Stimulated activated naive CD8-positive, alpha-beta T cell treated with anti-CD3 and anti-CD28 coated beads, Interleukin-15, Interleukin-2, amounts not matched to agents 100 ng/mL and 50 ng/mL, for 24 hours (primary cell): Measurements from ENCODE around the gene LHX2.

ENCODE experiments used
- H3K27ac Mint-ChIP-seq: one replicate; pipeline ENCODE4 v1.8.0; 2021; ENCODE audit warnings: mild to moderate bottlenecking, mixed read lengths
- H3K27me3 Mint-ChIP-seq: one replicate; pipeline ENCODE4 v1.8.0; 2021; ENCODE audit warnings: mixed read lengths
- H3K36me3 Mint-ChIP-seq: one replicate; pipeline ENCODE4 v1.8.0; 2021; ENCODE audit warnings: low read depth, mixed read lengths
- H3K4me1 Mint-ChIP-seq: one replicate; pipeline ENCODE4 v1.8.0; 2021; ENCODE audit warnings: low read depth, mixed read lengths
- H3K4me3 Mint-ChIP-seq: one replicate; pipeline ENCODE4 v1.8.0; 2021; ENCODE audit warnings: mild to moderate bottlenecking, mixed read lengths
- H3K9me3 Mint-ChIP-seq: one replicate; pipeline ENCODE4 v1.8.0; 2021; ENCODE audit warnings: mixed read lengths

LHX2 gene

DNA sequence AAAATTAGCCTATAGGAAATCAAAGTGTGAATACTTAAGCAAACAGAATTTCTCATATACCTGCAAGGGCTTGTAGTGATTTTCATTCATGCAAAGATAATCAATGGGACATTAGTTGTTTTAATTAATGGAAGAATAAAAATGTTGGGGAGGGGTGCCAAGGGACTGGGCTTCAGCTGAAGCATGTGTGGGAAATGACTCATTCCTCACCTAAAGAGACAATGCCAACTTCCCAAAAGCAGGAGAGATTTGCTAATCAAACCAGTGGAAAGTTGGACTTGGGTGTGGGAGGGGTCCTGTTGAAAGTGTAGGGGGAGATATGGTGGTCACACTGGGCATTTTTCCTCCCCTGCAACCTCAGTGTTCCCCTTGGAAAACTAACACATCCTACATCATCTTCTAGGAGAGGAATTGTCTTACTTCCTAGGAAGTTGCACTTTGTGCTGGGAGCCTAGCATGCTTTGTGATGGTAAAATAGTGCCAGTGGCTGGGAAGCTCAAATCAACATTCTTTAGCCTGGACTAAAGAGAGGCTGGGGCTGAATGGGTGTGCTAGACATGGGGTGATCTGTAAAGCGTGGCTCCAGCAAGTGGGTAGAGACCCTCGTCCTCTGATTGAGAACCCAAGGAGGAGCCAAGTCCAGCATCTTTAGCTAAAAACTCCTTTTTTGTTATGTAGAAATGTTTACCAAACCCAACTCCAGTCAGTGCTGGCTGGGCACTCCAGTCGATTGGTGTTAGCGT lies 6.4 kb upstream of the LHX2 start:
- Mint-ChIP-seq H3K4me1 (peaks cover 35% of the 10 kb centered on the region), H3K9me3 (no peaks in the 10 kb centered on the region), H3K36me3 (peaks cover 5% of the 10 kb centered on the region), H3K4me3 (no peak overlapping the region), H3K27me3 (peaks cover 98% of the 10 kb centered on the region), H3K27ac (no peak overlapping the region)

DNA sequence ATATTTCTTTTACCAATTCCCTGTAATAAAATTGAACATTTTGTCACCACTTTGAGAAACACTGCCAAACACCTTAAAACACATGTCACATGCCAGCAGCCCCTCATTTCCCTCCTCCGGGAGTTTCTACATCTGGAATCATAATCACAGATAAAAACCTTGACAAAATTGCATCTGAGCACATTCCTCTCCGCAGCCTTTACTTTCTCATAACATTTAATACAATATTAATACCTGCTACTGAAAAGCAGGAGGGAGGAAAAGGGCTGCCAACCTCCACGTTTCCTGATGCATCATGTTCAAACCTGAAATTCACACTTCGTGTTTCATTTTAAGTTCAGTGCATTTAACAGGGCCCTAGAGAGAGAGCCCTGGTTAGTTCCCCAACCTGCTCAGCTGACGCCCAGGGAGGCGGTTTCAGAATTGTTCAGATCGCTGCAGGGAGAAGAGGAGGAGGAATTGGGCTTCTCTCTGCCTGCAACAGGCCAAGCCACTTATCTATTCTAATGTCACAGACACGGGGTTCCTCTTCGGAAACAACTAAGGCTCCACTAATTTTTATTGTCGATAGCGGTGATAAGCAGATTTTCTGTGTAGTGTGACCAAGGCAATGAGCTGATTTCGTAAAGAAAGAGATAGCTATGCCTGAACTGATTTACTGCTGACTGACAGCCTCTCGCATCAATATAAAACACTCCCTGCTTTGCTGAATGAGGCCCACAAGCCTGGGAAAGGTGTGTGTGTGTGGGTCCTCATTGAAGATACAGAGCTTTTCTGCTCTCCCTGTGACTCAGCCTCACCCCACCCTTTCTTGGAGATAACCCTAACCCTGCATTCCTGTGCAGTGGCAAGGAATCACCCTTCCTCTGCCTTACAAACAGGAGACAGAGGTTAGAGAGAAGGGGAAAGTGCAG lies 4.9 kb upstream of the LHX2 start:
- Mint-ChIP-seq H3K27me3 (peaks cover 89% of the 10 kb centered on the region), H3K36me3 (peaks cover 7% of the 10 kb centered on the region), H3K27ac (no peak overlapping the region), H3K9me3 (no peaks in the 10 kb centered on the region), H3K4me3 (no peak overlapping the region), H3K4me1 (peaks cover 33% of the 10 kb centered on the region)

DNA sequence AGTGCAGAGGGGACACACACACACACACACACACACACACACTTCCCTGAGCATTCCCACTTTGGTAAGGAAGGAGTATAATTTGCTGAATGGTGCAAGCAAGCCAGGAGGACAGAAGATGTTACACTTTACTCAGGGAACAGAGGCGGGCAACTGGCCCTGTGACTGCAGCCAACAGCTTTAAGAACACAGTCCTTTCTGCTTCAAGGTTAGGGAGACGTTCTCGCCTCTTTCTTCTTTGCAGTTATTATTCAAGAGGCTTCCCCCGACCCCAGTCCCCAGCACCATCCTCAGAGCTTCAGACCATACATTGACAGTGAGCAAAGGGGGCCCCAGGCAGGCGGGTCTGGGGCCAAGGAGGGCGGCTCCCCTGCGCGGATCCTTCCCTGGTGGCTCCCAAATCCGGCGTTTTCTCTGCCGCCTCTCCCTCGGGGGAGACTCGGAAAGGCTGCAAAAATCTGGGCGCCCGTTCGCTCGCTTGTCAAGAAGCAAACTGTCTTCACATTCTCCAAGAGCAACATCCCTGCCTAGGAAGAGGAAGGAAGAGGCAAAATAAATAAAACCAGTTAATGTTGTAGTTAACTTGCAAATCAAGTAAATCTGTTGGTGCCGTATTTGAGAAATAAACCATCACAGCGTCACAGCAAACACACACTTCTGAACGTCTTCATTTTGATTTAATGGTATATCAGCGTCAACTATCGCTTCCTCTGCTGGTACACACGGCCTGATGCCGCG lies 3.8 kb upstream of the LHX2 start:
- Mint-ChIP-seq H3K36me3 (peaks cover 7% of the 10 kb centered on the region), H3K4me3 (peak overlapping the region; percentile 61), H3K9me3 (no peaks in the 10 kb centered on the region), H3K27ac (peak overlapping the region; percentile 70), H3K4me1 (peaks cover 33% of the 10 kb centered on the region), H3K27me3 (peaks cover 78% of the 10 kb centered on the region)

DNA sequence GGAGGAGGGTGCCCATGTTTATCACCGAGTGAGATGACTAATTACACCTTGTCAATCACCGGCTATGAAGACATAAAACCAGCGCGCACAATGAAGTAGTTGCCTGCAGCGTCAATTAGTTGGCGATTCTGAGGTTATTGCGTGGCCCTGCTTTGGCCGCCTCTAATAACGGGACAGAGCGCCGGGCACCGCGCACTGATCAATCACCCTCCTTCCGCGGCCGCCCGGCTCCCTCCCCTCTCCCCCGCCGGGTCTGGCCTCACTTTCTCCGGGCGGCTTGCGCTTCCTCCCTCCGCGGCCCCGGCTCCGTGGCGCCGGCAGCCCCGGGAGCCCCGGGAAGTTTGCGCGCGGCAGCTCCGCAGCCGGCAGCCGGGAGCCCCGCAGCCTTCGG lies 3.3 kb upstream of the LHX2 start:
- Mint-ChIP-seq H3K27ac (peak overlapping the region; percentile 70), H3K27me3 (peaks cover 75% of the 10 kb centered on the region), H3K36me3 (peaks cover 7% of the 10 kb centered on the region), H3K9me3 (no peaks in the 10 kb centered on the region), H3K4me3 (peak overlapping the region; percentile 61), H3K4me1 (peaks cover 36% of the 10 kb centered on the region)

DNA sequence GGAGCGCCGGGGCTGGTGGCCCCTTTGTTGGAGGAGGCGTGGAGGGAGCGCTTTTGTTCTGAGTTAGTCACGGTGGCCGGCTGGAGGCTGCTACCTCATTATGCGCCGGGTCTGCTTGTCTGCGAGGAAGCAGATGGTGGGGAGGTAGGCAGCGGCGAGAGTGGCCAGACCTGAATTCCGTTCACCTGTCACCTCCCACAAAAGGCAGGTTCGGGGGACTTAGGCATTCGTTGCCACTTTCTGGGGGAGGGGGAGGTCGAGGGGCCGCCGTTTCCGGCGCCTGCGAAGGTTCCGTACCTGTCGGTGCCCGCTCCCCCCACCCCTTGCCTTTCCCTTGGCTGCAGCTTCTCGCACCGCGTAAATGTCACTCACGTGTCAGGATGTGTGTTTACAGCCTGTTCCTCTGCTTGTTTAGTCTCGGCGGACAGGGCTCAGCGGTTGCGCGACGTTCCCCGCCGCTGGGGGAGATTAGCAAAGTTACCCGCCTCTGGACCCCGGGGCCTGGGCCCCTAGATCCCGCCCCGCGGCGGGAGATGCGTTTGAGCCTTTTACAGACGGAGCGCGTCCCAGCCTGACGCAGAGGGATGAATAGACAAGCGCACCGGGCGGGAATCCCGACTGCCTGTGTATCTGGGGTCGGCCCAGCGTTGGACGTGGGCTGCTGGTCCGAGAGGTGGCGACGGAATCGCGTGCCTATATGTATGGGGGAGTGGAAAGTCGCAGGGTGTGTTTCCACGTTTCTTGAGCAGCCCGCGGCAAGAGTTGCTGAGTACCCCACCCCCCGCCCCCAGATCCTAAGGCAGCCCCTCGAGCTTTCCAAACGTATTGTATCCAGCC lies 2.7 kb upstream of the LHX2 start:
- peaks cover 74% of the 10 kb centered on the region for H3K27me3 Mint-ChIP-seq
- H3K27ac Mint-ChIP-seq, result peak overlapping the region; percentile 65
- H3K9me3 Mint-ChIP-seq, result no peaks in the 10 kb centered on the region
- no peak overlapping the region for H3K4me3 Mint-ChIP-seq
- H3K36me3 Mint-ChIP-seq, result peaks cover 7% of the 10 kb centered on the region
- peaks cover 36% of the 10 kb centered on the region for H3K4me1 Mint-ChIP-seq

DNA sequence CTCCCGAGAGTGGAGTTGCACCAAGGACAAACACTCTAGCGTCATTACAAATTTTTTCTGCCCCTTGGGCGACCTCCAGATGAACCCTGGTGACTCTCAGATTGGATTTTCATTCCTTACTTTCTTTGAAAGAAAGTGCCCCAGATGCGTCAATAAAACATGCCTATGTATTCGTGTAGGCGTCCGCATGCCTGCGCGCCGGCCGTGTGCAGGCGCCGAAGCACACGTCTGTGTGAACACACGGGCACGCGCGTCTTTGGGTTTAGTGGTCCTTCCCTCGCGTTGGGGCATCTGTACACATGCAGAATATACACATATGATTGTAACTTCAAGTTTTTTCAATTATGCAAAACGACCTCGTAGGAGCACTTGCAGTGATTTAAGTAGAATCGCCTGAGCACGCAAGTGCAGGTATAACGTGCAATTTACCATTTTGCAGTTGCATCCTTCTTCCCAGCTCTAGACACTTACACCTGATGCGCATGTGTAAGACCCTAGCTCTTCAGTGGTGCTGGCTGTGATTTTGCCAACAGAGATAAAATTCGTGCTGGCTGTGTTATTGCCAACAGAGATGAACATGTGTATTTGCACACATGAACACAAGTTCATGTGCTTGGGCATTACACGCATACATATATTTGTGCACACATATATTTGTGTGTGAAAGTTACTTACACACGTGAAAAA lies 1.9 kb upstream of the LHX2 start:
- peaks cover 74% of the 10 kb centered on the region for H3K27me3 Mint-ChIP-seq
- no peaks in the 10 kb centered on the region for H3K9me3 Mint-ChIP-seq
- H3K4me1 Mint-ChIP-seq, result peaks cover 36% of the 10 kb centered on the region
- peak overlapping the region; percentile 9 for H3K4me3 Mint-ChIP-seq
- peaks cover 7% of the 10 kb centered on the region for H3K36me3 Mint-ChIP-seq
- H3K27ac Mint-ChIP-seq, result peak overlapping the region; percentile 65

DNA sequence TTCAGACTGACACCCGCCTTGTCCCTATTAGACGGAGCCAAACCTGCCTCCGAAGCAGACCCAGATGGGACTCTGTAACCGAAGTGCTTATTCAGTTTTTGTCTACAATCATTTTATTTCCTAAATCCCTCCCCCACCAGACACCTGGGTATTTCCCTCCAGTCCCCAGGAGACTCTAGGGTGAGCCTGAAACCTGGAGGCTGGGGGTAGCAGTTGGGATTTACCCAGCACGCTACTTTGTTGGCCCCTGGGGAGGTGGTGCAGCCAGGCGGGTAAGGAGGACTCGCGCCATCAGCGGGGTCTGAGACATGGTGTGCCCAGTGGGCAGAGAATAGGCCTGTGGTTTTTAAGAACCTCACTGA lies 1.3 kb upstream of the LHX2 start:
- Mint-ChIP-seq H3K27ac (no peak overlapping the region), H3K36me3 (peaks cover 7% of the 10 kb centered on the region), H3K27me3 (peaks cover 72% of the 10 kb centered on the region), H3K4me3 (no peak overlapping the region), H3K9me3 (no peaks in the 10 kb centered on the region), H3K4me1 (peaks cover 36% of the 10 kb centered on the region)

DNA sequence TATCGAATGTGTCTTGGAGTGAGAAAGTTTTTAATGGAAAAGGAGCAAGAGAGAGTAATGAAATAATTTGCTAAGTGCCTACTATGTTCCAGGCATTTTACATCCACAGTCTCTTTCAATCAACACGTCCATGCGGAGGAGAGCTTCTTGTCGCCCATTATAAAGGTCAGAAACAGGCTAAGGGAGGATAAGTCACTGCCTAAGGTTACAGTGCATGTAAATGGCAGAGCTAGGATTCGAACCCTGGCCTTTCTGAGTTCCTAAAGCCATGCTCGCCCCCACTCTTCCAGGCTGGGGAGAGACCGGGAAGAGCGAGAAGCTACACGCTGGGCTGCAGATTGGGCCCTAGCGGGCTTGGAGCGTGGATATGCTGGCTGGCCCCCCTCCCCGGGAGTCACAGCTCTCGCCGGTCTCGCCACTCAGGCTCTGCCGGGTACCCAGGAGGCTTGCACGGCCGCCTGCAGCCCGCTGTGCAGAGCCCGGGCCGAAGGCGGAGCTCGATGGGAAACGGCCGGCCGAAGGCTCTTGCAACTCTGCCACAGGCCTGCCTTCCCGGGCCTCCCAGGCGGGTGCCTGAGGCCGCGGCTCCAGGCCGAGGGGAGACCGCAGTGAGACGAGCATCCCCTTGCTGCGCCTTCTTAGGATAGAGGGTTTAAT lies 775 bp upstream of the LHX2 start:
- H3K4me3 Mint-ChIP-seq, result no peak overlapping the region
- H3K9me3 Mint-ChIP-seq, result no peaks in the 10 kb centered on the region
- peaks cover 7% of the 10 kb centered on the region for H3K36me3 Mint-ChIP-seq
- peaks cover 72% of the 10 kb centered on the region for H3K27me3 Mint-ChIP-seq
- H3K4me1 Mint-ChIP-seq, result peaks cover 41% of the 10 kb centered on the region
- H3K27ac Mint-ChIP-seq, result no peak overlapping the region

DNA sequence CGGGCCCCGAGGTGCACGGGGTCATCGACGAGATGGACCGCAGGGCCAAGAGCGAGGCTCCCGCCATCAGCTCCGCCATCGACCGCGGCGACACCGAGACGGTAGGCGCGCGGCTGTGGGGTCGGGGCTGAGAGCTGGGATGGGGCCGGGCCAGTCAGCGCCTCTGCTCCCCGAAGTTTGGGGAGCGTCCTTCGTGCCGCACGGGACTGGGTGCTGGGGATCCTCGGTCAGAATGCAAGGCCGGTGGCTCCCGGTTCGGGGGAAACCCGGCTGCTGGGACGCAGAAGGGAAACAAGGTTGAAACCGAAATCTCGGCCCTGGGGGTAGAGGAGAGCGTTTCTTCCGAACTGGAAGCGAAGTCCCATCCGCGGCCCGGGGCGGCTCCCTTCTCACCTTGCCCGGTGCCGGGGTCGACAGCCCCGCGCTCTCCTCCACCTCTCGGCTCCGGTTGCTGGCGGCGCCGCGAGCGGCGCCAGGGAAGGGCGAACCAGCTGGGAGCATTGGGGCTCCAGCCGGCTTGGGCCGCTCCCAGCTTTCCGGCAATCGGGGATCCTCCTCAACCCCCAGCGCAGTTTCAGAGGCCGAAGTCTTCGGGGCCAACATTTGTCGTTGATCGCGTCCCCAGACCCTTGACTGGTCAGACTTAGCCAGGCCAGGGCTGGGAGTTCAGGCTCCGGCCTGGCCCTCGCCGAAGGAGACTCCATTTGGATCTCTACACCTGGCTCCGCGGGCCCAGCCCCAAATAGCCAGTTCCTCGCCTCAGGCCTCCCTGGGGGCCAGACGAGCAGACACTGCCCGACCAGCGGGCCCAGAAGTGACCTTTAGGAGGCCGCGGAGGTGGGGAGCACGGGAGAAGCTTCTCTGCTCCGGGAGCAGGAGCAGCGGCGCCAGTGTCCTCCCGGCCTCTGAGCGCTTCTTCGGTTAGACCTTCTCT lies 1.1 kb downstream of the LHX2 start:
- Mint-ChIP-seq H3K4me1 (peaks cover 48% of the 10 kb centered on the region), H3K27ac (no peak overlapping the region), H3K36me3 (peaks cover 16% of the 10 kb centered on the region), H3K9me3 (no peaks in the 10 kb centered on the region), H3K4me3 (no peak overlapping the region), H3K27me3 (peaks cover 66% of the 10 kb centered on the region)

DNA sequence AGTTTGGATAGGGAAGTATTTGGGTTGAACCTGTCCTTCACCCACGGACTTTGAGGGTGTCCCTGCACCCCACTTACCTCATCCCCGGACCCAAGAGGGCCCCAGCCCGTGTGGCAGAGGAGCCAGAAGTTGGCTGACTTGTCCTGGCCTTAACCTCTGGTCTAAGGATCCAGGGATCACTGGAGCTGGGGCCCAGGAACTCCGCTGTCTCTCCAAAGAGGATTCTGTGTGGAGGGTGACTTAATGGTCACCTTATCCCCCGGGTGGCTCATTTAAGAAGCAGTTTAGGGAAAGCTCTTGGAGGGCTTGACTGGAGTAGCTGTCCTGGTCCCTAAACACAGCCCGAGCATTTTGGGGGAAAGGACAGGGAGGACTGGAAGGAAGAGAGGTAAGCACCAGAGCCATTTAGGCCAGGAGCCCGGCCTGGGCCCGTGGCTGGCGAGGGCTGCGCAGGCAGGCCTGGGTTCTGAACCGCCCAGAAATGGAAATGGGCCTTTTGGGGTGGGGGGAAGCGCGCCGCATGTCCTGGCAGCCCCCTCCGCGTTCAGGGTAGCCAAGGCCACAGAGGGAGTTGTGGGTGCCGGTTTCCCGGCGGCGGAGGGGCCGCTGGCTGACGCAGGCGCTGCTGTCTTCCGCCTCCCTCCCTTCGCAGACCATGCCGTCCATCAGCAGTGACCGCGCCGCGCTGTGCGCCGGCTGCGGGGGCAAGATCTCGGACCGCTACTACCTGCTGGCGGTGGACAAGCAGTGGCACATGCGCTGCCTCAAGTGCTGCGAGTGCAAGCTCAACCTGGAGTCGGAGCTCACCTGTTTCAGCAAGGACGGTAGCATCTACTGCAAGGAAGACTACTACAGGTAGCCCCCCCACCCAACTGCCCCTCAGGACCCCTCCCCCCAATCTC lies 2.0 kb downstream of the LHX2 start:
- Mint-ChIP-seq H3K27me3 (peaks cover 64% of the 10 kb centered on the region), H3K9me3 (no peaks in the 10 kb centered on the region), H3K4me1 (peaks cover 46% of the 10 kb centered on the region), H3K27ac (no peak overlapping the region), H3K4me3 (no peak overlapping the region), H3K36me3 (peaks cover 16% of the 10 kb centered on the region)

DNA sequence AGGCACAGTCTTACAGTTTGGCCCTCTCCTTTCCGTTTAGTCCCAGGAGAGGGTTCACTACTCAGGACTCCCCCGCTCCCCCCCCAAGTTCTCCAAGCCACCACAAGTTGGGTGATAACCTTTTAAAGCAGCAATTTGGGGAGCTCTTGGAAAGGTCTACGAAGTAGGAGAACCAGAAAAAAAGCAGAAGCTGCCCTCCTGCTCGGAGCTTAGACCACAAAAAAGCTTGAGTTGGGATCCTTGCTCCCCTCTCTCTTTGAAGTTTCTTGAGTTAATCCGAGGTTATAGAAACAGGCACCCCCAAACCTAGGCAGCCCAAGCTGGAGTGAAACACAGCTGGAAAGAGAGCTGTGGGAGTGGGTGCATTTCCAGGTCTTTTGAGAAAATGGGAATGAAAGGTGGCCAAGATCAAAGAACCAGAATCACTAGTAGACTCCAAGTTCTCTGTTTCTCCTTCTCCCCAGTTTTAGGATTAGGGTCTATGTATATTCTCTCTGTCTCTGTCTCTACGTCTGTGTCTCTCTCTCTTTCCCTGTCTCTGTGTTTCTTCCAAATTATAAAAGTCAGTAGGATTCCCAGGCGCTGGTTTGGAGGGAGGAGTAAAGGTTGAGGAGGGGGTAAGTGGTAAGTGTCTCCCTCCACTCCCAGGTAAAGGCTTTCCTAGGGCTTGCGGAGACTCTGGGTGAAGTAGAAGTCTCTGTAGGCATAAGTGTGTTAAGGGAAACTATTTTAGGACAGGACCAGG lies 2.8 kb downstream of the LHX2 start:
- peaks cover 63% of the 10 kb centered on the region for H3K27me3 Mint-ChIP-seq
- H3K4me1 Mint-ChIP-seq, result peaks cover 40% of the 10 kb centered on the region
- peaks cover 16% of the 10 kb centered on the region for H3K36me3 Mint-ChIP-seq
- no peak overlapping the region for H3K27ac Mint-ChIP-seq
- H3K4me3 Mint-ChIP-seq, result no peak overlapping the region
- H3K9me3 Mint-ChIP-seq, result no peaks in the 10 kb centered on the region
